Subcutaneous adipose tissue (tissue), 4 donors: ENCODE data around the gene SNAP47. TPM values are rescaled to one million over a fixed set of nuclear protein-coding genes. Genes with fewer than 3 reads are reported as not detected.

ENCODE experiments used
- CTCF ChIP-seq: fragments of 450-650 bp; IDR thresholded peaks from one replicate; pipeline ENCODE4 v1.5.1; 2016; ENCODE audit warnings: low read depth, mild to moderate bottlenecking, control low read depth, antibody characterized with exemption, moderate library complexity
- total RNA-seq, 4 donors: library from RNA; depleted of rRNA; stranded (reverse); fragments of >200 nt; gene quantifications; one replicate each; pipeline ENCODE4 v1.1.0, GENCODE V29; 2016

Gene SNAP47
- total RNA-seq, 4 donors from 2014 or later: 18.3 to 24.5 (median 22.6) TPM

- TF ChIP-seq CTCF: no peak
Observed at GRCh38 chr1:227733751-227734545, 1.3 kb upstream of the SNAP47 start.

GRCh38 chr1:227734546-227734855 lies 734 bp upstream of the SNAP47 start:
- TF ChIP-seq CTCF: no peak

GRCh38 chr1:227735539-227736285 lies 477 bp downstream of the SNAP47 start:
- no peak for TF ChIP-seq CTCF

GRCh38 chr1:227736814-227737432 lies 1.7 kb downstream of the SNAP47 start:
- TF ChIP-seq CTCF: no peak

- TF ChIP-seq CTCF: no peak
Observed at GRCh38 chr1:227738820-227739219, 3.6 kb downstream of the SNAP47 start.

- no peak for TF ChIP-seq CTCF
Observed at GRCh38 chr1:227739636-227740035, 4.4 kb downstream of the SNAP47 start.

GRCh38 chr1:227740401-227740960 lies 5.2 kb downstream of the SNAP47 start:
- TF ChIP-seq CTCF: no peak
